DMS 273 (cell line): Measurements from ENCODE around the gene GOLGA6D.
"Not testable (repeated sequence)": the region's sequence is repeated elsewhere in the genome, so short reads cannot be mapped to it uniquely, and the experiment has no call there.

Source experiments
- DNase-seq: peaks from one replicate; lab custom pipeline; 2025; ENCODE audit not compliant: unreplicated experiment; lab: John Stamatoyannopoulos, UW

GOLGA6D gene

GRCh38 chr15:75275617-75276016 lies 7.0 kb upstream of the GOLGA6D start:
- DNase-seq, result not testable (repeated sequence)

- not testable (repeated sequence) for DNase-seq
These were observed 4.1 kb upstream of the GOLGA6D start for GRCh38 chr15:75278497-75278896.

GRCh38 chr15:75284152-75284551 lies 1.5 kb downstream of the GOLGA6D start:
- not testable (repeated sequence) for DNase-seq

GRCh38 chr15:75293660-75294059 lies 11.0 kb downstream of the GOLGA6D start:
- not testable (repeated sequence) for DNase-seq

GRCh38 chr15:75298541-75299310 lies 16.1 kb downstream of the GOLGA6D start:
- not testable (repeated sequence) for DNase-seq

GRCh38 chr15:75299311-75299688 lies 16.7 kb downstream of the GOLGA6D start:
- not testable (repeated sequence) for DNase-seq

- not testable (repeated sequence) for DNase-seq
These were observed 17.4 kb downstream of the GOLGA6D start for GRCh38 chr15:75300026-75300425.

GRCh38 chr15:75302318-75302717 lies 19.7 kb downstream of the GOLGA6D start:
- no peak for DNase-seq

GRCh38 chr15:75302753-75303152 lies 20.1 kb downstream of the GOLGA6D start:
- DNase-seq, result not testable (repeated sequence)

- no peak for DNase-seq
These were observed 23.6 kb downstream of the GOLGA6D start for GRCh38 chr15:75306188-75306587.

- peak; percentile 84 for DNase-seq
These were observed 25.2 kb downstream of the GOLGA6D start for GRCh38 chr15:75307778-75308390.

- DNase-seq, result no peak
These were observed 27.1 kb downstream of the GOLGA6D start for GRCh38 chr15:75309711-75310110.

GRCh38 chr15:75312548-75312947 lies 29.9 kb downstream of the GOLGA6D start:
- DNase-seq, result not testable (repeated sequence)

GRCh38 chr15:75313116-75313845 lies 30.6 kb downstream of the GOLGA6D start:
- no peak for DNase-seq

- no peak for DNase-seq
These were observed 32.1 kb downstream of the GOLGA6D start for GRCh38 chr15:75314552-75315290.

GRCh38 chr15:75319231-75319897 lies 36.7 kb downstream of the GOLGA6D start:
- not testable (repeated sequence) for DNase-seq

GRCh38 chr15:75321711-75322110 lies 39.1 kb downstream of the GOLGA6D start:
- DNase-seq, result no peak

GRCh38 chr15:75325922-75326321 lies 43.3 kb downstream of the GOLGA6D start:
- DNase-seq, result no peak

- DNase-seq, result no peak
These were observed 44.4 kb downstream of the GOLGA6D start for GRCh38 chr15:75327005-75327404.

GRCh38 chr15:75327491-75327890 lies 44.9 kb downstream of the GOLGA6D start:
- no peak for DNase-seq
